OCI-LY3 (cell line): ENCODE measurements around the gene HEXIM2.
"Not testable (repeated sequence)": the region's sequence is repeated elsewhere in the genome, so short reads cannot be mapped to it uniquely, and the experiment has no call there.

Source experiments
- H2AFZ ChIP-seq: fragments of 200-600, 300-600 bp; shearing (Covaris generic); 2 replicates; pipeline ENCODE4 v1.6.0; 2014; ENCODE audit warnings: antibody characterized with exemption, low read depth, low read length
- H3K27ac ChIP-seq: fragments of 200-600, 300-600 bp; sonication (generic); 2 replicates; pipeline ENCODE4 v1.5.1; 2014; ENCODE audit warnings: mild to moderate bottlenecking, low read length, moderate library complexity, mixed read lengths
- H3K27me3 ChIP-seq: fragments of 200-600, 300-600 bp; sonication (generic); 2 replicates; pipeline ENCODE4 v1.6.1; 2014; ENCODE audit warnings: low read depth, low read length, mixed read lengths
- H3K36me3 ChIP-seq: fragments of 200-600, 300-600 bp; sonication (generic); replicated peaks from 2 replicates; pipeline ENCODE3; 2014; ENCODE audit warnings: low read depth, low read length, mixed read lengths
- H3K4me1 ChIP-seq: fragments of 300-600, 200-600 bp; sonication (generic); 2 replicates; pipeline ENCODE4 v1.6.1; 2014; ENCODE audit warnings: low read length, mixed read lengths
- H3K4me2 ChIP-seq: fragments of 200-600, 300-600 bp; sonication (generic); 2 replicates; pipeline ENCODE4 v1.6.1; 2014; ENCODE audit warnings: low read length, mixed read lengths
- H3K4me3 ChIP-seq: fragments of 300-600, 200-600 bp; sonication (generic); 2 replicates; pipeline ENCODE4 v1.5.1; 2014; ENCODE audit warnings: antibody characterized with exemption, mild to moderate bottlenecking, low read length, moderate library complexity
- H3K79me2 ChIP-seq: fragments of 300-600, 200-600 bp; shearing (Covaris generic); 2 replicates; pipeline ENCODE4 v1.6.1; 2014; ENCODE audit warnings: mild to moderate bottlenecking, low read length, mixed read lengths
- H3K9ac ChIP-seq: fragments of 300-600, 200-600 bp; shearing (Covaris generic); 2 replicates; pipeline ENCODE4 v1.6.0; 2014; ENCODE audit warnings: mild to moderate bottlenecking, low read length, moderate library complexity
- H3K9me3 ChIP-seq: fragments of 200-600, 300-600 bp; shearing (Covaris generic); 2 replicates; pipeline ENCODE4 v1.6.1; 2014; ENCODE audit warnings: low read length, mixed read lengths; ENCODE audit not compliant: insufficient read depth
- H4K20me1 ChIP-seq: fragments of 200-600, 300-600 bp; sonication (generic); 2 replicates; pipeline ENCODE4 v1.6.1; 2016; ENCODE audit warnings: low read length, mixed read lengths; ENCODE audit not compliant: insufficient read depth
- EZH2phosphoT487 ChIP-seq: fragments of 200-600 bp; shearing (Covaris generic); IDR thresholded peaks from 2 replicates; pipeline ENCODE4 v1.6.1; 2018; ENCODE audit warnings: antibody characterized with exemption, mixed run types, low read depth
- TF ChIP-seq, protein P1 (sequence below): fragments of 200-600, 300-600 bp; sonication (generic); IDR thresholded peaks from 2 replicates; pipeline ENCODE4 v1.5.1; 2014; ENCODE audit warnings: antibody characterized with exemption, low read length, low read depth

The HEXIM2 gene

GRCh38 chr17:45120558-45120957 lies 41.1 kb upstream of the HEXIM2 start:
- TF ChIP-seq, protein P1, sequence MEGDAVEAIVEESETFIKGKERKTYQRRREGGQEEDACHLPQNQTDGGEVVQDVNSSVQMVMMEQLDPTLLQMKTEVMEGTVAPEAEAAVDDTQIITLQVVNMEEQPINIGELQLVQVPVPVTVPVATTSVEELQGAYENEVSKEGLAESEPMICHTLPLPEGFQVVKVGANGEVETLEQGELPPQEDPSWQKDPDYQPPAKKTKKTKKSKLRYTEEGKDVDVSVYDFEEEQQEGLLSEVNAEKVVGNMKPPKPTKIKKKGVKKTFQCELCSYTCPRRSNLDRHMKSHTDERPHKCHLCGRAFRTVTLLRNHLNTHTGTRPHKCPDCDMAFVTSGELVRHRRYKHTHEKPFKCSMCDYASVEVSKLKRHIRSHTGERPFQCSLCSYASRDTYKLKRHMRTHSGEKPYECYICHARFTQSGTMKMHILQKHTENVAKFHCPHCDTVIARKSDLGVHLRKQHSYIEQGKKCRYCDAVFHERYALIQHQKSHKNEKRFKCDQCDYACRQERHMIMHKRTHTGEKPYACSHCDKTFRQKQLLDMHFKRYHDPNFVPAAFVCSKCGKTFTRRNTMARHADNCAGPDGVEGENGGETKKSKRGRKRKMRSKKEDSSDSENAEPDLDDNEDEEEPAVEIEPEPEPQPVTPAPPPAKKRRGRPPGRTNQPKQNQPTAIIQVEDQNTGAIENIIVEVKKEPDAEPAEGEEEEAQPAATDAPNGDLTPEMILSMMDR, result no peak
- no peak for TF ChIP-seq EZH2phosphoT487
- H2AFZ ChIP-seq, result no peak overlapping the region
- no peak overlapping the region for H3K27ac ChIP-seq
- H3K27me3 ChIP-seq, result no peaks in the 10 kb centered on the region
- peaks cover 4% of the 10 kb centered on the region; the same call in 1 of the 2 replicates for H3K4me1 ChIP-seq
- no peak overlapping the region for H3K9ac ChIP-seq
- no peaks in the 10 kb centered on the region for H4K20me1 ChIP-seq
- H3K4me3 ChIP-seq, result no peak overlapping the region
- no peaks in the 10 kb centered on the region for H3K36me3 ChIP-seq
- H3K9me3 ChIP-seq, result no peaks in the 10 kb centered on the region
- H3K79me2 ChIP-seq, result no peaks in the 10 kb centered on the region
- H3K4me2 ChIP-seq, result no peak overlapping the region

GRCh38 chr17:45121055-45121454 lies 40.6 kb upstream of the HEXIM2 start:
- no peaks in the 10 kb centered on the region for H3K36me3 ChIP-seq
- no peaks in the 10 kb centered on the region for H4K20me1 ChIP-seq
- H3K27me3 ChIP-seq, result no peaks in the 10 kb centered on the region
- H2AFZ ChIP-seq, result no peak overlapping the region
- H3K27ac ChIP-seq, result no peak overlapping the region
- H3K4me2 ChIP-seq, result no peak overlapping the region
- H3K4me1 ChIP-seq, result peaks cover 4% of the 10 kb centered on the region; the same call in 1 of the 2 replicates
- H3K9ac ChIP-seq, result no peak overlapping the region
- TF ChIP-seq EZH2phosphoT487, result no peak
- TF ChIP-seq, protein P1, result no peak
- H3K4me3 ChIP-seq, result no peak overlapping the region
- H3K9me3 ChIP-seq, result no peaks in the 10 kb centered on the region
- no peaks in the 10 kb centered on the region for H3K79me2 ChIP-seq

DNA sequence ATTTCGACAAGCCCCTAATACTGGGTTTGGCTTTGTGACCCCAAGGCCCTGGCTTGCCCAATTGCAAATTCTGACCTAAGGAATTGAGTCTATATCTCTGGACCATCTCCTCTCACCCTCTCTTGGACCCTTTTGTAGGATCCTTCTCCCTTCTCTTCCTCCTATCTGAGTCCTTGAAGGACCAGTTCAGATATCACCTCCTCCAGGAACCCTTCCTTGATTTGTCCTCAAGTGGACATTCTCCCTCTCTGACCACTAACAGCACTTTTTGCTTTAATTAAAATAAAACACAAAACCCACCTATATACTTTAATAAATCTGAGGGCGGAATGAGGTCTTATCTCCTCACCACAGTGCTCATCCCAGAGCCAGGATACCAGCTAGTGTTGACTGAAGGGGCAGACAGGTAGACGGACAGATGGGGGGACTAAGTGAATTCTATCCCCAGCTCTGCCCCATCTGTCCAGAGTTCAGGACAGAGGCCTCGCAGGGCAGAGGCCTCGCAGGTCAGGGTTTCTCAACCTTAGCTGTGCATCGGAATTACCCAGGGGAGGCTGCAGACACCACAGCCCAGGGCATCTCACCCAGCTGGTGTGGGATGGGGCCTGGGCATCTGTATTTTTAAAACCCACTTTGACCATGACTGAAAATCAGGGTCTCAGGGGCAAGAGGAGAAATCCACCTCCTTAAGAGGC lies 38.5 kb upstream of the HEXIM2 start:
- H3K9me3 ChIP-seq, result no peaks in the 10 kb centered on the region
- H3K27me3 ChIP-seq, result no peaks in the 10 kb centered on the region
- no peaks in the 10 kb centered on the region for H4K20me1 ChIP-seq
- H3K36me3 ChIP-seq, result no peaks in the 10 kb centered on the region
- H3K4me3 ChIP-seq, result no peak overlapping the region
- peaks cover 4% of the 10 kb centered on the region; the same call in 1 of the 2 replicates for H3K4me1 ChIP-seq
- no peak overlapping the region for H3K27ac ChIP-seq
- H3K4me2 ChIP-seq, result no peak overlapping the region
- TF ChIP-seq EZH2phosphoT487, result no peak
- H3K9ac ChIP-seq, result no peak overlapping the region
- no peak overlapping the region for H2AFZ ChIP-seq
- no peaks in the 10 kb centered on the region for H3K79me2 ChIP-seq

DNA sequence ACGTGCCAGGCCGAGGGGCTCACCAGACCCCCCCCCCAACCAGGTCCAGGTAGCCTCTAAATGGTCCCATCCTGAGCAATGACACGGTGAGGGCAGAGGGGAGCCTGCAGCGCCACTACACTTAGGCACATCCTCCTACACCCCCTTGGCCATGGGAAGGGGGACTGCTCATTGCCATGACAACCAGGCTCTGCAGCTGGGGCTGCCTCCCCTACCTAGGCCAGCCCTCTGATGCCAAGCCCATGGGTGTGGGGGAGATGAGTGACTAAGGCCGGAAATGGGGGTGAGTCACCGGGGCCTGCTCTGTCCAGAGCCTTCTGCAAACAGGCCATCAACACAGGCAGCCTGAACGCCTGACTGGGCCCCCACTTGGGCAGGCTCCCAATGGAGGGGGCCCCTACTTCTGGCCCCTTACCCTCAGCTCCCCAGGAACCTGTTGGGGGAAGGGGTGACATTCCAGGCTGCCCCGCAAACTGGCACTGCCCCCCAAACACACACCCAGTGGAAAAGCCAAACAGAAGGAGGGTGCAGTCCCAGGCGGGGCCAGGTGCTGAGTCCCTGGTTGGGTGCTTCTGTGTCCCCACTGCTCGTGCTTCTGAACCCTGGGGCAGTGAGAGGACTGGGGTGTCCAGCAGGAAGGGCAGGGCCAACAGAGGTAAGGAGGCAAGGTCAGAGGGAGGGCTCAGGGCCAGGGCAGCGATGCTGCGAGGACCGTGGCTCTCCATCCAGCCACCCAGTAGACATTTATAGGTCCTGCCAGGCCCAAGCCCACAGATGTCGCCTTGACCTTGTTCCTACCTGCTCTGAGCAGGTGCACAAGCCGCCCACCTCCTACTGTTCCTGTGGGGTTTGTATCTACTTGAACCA lies 37.5 kb upstream of the HEXIM2 start:
- Histone ChIP-seq H3K4me2 (no peak overlapping the region), H3K27me3 (no peaks in the 10 kb centered on the region), H3K9me3 (no peaks in the 10 kb centered on the region), H3K4me3 (no peak overlapping the region), H2AFZ (no peak overlapping the region), H3K79me2 (no peaks in the 10 kb centered on the region), H3K36me3 (no peaks in the 10 kb centered on the region), H3K9ac (no peak overlapping the region), H3K27ac (no peak overlapping the region), H3K4me1 (peaks cover 4% of the 10 kb centered on the region; the same call in 1 of the 2 replicates), H4K20me1 (no peaks in the 10 kb centered on the region)
- TF ChIP-seq EZH2phosphoT487, result no peak
- TF ChIP-seq, protein P1, result no peak

GRCh38 chr17:45124797-45125122 lies 36.9 kb upstream of the HEXIM2 start:
- not testable (repeated sequence) for H3K27ac ChIP-seq, H2AFZ ChIP-seq

More at GRCh38 chr17:45124797-45125122, 36.9 kb upstream of the HEXIM2 start:
- not testable (repeated sequence) for H3K9ac ChIP-seq, H3K36me3 ChIP-seq, H4K20me1 ChIP-seq, H3K4me2 ChIP-seq, H3K4me1 ChIP-seq, H3K79me2 ChIP-seq, H3K9me3 ChIP-seq, H3K27me3 ChIP-seq, H3K4me3 ChIP-seq
